HG03280 (cell line): ENCODE data around the gene ZCWPW2.

Experiments used
- ATAC-seq: cut with Tn5 transposase; IDR thresholded peaks from one replicate; pipeline ENCODE4 v1.9.1; 2021; ENCODE audit warnings: mild to moderate bottlenecking, moderate library complexity; ENCODE audit not compliant: unreplicated experiment

The ZCWPW2 gene

DNA sequence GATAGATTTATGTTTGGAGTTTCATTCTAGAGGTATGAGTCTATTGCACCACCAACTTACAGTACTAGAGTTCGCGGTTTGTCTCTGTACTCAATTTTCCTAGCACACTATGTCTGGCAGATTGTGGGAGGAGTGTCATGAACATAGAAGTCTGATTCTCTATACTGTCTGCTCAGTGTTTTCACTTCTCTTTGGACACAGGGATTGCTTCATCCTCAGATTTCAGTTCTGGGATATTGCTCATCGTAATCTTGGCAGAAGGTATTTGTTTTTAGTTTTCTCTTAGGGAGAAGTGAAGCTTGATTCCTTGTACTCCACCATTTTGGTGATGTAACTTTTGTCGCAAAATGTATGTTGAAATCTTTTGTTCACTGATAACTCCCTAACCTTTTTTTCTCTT is 27.9 kb downstream of the ZCWPW2 start:
- ATAC-seq: no peak

DNA sequence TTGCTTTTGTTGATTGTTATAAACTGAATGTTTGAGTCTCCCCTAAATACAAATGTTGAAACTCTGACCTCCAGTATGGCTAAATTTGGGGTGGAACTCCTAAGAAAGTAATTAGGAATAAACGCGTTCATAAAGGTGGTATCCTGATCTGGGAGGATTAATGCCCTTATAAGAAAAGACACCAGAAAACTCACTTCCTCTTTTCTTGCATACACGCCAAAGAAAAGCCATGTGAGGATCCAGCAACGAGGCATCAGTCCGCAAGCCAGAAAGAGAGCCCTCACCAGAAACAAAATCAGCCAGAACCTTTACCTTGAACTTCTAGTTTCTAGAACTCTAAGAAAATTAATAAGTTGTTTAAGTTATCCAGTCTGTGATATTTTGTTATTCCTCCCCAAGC is 37.5 kb downstream of the ZCWPW2 start:
- no peak for ATAC-seq

DNA sequence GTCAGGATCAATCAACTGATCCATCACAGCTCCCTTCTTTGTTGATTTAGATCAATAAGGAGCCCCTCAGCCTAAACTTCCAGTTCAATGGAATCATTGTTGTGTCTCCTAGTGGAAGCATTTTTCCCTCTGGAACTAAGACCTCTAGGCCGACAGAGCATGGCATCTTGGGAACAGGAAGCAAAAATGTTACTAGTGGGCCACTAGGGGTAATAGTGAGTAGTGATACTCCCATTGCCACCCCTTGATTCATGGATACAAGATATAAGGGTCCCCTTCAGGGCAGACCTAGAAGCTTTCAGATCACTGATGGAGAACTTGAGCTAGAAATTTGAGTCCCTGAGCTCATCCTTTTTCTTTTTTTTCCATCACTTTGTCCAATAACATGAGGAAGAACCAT is 40.5 kb downstream of the ZCWPW2 start:
- no peak for ATAC-seq

DNA sequence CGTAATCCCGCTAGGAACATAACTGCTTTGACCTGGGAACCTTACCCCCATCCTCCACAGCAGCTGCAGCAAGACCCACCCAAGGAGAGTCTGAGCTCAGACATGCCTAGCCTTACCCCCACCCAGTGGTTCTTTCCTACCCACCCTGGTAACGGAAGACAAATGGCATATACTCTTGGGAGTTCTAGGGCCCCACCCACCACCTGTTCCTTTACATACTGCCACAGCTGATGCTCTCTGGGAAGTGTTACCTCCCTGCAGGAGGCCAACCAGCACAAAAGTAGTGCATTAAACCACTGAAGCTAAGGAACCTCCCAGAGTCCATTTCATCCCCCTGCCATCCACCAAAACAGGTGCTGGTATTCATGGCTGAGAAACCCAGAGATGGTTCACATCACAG is 50.7 kb downstream of the ZCWPW2 start:
- ATAC-seq: no peak

DNA sequence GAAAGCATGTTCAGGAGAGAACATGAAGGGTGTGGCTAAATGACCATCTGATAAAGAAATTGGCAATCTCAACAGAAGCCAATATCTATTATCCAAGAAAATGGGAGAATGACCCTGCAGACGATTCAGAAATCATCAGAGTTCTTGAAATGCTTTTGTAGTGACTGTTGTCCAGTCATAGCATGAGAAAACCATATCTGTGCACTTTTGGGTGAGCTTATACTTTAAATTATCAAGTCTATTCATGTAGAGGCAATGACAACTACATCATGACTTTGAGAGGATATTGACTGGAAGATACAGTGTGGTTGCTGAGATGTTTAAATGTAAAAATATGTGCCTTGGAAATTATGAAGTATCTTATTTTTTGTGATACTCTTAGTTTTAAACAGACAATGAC is 57.7 kb downstream of the ZCWPW2 start:
- no peak for ATAC-seq

DNA sequence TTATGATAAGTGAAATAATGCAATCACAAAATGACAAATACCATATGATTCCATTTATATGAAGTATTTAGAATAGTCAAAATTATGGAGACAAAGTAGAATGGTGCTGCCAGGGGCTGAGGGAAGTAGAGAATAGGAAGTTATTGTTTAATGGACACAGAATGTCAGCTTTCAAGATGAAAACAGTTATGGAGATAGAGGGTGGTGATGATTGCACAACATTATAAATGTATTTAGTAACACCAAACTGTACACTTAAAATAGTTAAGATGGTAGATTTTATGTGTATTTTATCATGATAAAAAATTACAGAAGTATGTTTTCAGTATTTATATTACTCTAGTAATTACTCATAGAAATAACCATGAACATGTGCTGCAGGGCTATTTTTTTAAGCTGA is 100.9 kb downstream of the ZCWPW2 start:
- no peak for ATAC-seq

DNA sequence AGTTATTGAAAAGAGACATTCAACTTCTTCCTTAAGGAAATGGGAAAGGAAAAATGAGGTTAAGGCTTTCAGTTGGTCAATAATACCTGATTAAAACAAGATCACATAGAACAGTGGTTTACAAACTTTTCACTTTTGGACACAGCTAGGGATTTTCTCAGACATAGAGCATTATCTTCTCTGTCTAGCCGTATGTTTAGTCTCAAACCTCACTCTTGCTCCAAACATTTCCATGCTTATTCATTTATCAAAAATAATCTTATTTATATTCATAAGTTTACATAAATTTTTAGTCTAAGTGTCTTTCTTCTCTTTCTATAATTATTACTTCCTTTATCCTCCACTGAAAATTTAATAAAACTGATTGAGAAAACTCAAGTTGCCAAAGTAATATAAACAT is 114.3 kb downstream of the ZCWPW2 start:
- no peak for ATAC-seq

DNA sequence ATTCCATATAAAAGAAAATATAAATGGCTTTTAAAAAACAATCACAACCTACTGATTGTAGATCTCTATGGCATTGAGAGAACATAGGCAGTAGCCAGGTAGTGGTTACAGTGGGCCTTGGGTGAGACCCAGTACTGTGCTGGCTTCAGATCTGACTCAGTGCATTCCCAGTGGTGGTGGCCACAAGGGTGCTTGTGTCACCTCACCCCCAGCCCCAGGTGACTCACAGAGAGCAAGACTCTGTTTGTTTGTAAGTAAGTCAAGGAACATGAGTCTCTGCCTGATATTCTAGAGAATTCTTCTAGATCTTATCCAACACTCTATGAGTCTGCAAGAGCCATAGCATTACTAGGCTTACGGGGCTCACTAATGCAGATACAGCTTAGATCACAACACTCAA is 118.9 kb downstream of the ZCWPW2 start:
- no peak for ATAC-seq

DNA sequence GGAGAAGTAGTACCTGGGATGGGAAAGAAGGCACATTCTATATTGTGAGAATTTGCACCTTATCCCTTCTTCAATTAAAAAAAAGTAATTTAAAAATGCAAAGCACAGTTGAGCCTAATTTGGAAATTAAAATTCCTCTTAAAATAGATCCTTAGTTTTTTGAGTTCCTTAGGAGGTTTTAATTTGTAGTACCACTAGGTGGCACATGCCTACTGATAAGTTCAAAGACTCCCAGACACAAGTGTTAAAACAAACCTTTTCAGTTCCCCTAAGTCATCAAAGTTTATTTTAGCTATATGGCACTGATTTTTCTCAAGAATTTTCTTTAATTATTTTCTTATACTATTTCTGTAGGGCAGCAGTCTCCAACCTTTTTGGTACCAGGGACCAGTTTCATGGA is 127.7 kb downstream of the ZCWPW2 start:
- no peak for ATAC-seq

DNA sequence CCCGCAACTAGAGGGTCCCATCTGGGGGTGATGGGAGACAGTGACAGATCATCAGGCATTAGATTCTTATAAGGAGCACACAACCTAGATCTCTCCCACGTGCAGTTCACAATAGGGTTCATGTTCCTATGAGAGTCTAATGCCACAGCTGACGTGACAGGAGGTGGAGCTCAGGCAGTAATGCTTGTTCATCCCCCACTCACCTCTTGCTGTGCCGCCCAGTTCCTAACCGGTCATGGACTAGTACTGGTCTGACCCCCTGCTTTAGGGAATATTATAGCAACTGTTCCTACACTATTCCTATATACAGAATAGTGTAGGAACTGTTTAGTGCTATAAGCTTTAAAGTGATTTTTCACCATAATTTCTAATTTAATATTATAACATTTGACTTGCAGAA is 128.2 kb downstream of the ZCWPW2 start:
- no peak for ATAC-seq

DNA sequence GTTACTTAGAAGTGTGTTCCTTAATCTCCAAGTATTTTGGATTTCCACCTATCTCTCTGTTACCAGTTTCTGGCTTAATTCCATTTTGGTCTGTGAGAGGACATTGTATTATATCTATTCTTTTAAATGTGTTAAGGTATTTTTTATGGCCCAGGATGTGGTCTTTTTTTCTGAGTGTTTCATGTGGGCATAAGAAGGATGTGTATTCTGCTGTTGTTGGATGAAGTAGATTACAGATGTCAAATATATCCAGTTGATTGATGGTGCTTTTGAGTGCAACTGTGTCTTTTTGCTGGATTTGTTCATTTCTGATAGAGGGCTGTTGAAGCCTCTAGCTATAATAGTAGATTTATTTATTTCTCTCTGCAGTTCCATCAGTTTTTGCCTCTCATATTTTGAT is 136.6 kb downstream of the ZCWPW2 start:
- ATAC-seq: no peak

DNA sequence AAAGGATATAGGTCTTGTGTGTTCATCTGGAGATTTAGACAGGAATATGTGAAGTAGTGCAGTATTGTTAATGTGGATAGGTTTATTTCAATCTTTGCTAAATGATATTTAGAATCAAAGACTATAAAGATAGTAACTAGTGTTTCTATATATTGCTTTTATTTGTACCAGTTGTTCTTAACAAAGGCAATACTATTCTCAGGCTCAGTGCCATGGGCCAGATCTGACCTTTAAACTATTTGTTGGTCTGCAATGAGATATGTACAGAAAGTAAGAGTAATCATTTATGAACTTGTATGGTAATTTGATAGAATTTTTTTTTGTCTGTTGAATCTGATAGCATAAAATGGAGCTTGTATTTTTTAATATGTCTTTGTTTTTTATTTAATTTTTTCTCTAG is 146.8 kb downstream of the ZCWPW2 start:
- no peak for ATAC-seq

DNA sequence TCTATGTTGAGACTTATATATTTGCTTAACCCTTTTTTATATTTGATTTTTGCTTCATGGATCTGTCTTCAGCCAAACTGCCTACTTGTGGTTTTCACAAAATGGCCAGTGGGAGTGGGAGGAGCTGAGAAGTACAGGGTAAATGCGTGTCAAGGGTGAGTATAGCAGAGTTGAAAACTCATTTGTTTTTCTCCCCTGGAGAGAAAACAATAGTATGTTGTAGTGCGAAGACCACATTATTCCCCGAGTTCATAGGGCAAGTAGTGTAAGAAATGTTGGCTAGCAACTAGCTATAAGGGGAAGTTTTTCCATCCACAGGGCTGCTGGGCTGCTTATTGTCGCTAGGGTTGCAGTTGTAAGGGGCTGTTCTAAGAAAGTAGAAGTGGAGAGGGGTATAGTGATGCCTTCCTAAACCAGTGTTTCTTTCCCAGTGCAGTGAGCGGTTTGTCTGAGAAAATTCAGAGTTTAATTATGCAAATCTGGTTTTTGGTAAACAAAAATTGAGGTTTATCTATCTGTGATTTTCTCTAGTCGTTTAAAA is 153.9 kb downstream of the ZCWPW2 start:
- ATAC-seq: no peak

DNA sequence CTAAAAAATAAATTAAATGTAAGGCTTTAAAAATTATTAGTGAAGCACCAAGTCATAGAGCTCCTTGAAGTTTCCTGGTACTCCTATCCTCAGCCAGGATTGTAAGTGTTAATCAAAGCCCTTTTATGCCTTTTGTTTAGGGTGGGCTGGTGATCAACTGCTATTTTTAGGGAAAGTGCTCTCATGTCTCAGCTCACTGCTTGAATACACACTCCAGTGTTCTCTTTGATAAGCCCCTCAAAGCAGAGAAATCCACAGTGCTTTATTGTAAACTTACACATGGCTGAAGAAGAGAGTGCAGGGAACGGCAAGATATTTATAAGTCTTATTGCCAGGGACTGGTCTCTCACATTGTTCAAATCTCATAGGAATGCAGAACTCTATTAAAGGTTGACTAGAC is 156.5 kb downstream of the ZCWPW2 start:
- no peak for ATAC-seq

DNA sequence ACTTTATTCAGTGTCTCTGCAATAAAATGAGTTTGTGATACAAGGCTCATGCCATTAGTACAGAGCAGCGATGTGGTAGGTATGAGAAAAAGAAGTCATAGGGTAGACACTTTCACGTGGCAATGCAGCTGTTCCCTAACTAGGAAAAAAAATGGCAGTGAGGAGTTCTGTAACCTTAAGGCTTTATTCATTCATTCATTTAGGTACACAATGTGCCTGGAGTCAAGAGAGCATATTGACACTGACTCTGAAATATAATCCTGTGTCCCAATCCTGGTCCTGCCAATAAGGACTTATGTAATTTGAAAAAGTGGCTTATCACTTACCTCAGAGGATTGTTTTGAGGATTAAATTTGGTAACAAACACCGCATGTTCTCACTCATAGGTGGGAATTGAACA is 173.1 kb downstream of the ZCWPW2 start:
- ATAC-seq: no peak

DNA sequence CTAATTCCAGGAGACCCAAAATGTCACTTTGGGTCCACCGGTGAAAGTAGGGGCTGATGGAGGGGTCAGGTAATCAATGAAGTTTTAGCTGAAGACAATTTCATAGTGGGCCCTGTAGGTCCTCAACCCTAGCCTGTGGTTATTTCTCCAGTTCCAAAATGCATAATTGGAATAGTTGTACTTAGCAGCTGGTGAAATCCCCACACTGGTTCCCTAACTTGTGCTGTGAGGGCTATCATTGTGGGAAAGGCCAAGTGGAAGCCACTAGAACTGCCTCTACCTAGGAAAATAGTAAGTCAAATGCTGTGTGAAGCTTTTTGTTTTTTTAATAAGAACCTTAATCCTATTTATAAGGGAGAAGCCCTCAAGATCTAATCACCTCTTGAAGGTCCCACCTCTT is 193.8 kb downstream of the ZCWPW2 start:
- ATAC-seq: no peak

DNA sequence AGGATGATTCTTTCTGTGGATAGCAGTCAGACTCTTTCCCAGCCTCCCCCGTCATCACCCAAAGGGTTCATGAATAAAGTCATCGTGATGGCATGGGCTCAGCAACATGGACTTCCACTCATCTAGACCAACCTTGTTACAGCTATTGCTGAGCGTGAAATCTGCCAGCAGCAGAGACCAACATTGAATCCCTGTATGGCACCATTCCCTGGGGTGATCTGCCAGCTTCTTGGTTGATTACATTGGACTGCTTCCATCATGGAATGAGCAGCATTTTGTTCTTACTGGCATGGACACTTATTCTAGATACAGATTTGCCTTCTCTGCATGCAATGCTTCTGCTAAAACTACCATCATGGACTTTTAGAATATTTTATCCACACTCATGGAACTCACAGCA is 195.7 kb downstream of the ZCWPW2 start:
- ATAC-seq: no peak

DNA sequence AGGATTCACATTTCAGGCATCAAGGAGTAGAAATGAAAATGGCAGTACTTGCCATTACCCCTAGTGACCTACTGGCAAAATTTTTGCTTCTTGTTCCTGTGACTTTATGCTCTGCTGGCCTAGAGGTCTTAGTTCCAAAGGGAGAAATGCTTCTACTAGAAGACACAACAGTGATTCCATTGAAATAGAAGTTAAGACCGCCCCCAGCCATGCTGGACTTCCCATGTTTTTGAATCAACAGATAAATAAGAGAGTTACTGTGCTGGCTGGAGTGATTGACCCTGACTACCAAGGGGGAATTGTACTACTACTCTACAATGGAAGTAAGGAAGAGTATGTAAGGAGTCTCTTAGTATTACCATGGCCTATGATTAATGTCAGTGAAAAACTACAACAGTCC is 196.3 kb downstream of the ZCWPW2 start:
- no peak for ATAC-seq

DNA sequence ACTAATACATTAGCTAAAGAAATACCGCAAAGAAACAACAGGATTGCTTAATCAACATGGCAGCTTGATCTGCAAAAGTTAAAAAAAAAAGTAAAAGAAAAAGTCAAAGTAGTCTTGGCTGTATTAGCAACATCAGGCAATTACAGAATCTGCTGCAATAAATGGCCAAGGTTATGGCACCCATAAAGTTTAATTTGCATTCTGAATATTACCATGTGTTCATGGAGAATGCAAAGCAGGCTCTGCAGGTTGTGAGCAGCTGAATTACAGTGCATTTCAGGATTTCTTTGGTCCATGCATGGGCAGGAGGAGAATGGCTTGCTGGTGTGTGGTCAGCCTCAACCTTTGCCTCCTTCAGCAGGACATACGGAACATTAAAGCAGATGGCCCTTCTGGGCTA is 199.2 kb downstream of the ZCWPW2 start:
- ATAC-seq: no peak

DNA sequence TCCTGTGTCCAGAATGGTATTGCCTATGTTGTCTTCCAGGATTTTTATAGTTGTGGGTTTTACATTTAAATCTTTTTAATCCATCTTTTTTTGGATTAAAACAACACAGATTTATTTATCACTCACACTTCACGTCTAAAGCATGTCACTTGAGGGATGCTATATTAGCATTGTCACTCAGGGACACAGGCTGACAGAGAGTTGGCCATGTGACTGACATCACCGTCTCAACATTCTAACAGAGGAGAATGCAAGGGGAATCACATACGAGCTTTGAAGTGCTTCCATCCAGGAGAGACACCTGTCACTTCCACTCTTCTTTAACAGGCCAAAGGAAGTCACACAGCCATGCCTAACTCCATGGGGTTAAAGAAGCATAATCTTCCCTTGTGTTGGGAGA is 204.7 kb downstream of the ZCWPW2 start:
- ATAC-seq: no peak

DNA sequence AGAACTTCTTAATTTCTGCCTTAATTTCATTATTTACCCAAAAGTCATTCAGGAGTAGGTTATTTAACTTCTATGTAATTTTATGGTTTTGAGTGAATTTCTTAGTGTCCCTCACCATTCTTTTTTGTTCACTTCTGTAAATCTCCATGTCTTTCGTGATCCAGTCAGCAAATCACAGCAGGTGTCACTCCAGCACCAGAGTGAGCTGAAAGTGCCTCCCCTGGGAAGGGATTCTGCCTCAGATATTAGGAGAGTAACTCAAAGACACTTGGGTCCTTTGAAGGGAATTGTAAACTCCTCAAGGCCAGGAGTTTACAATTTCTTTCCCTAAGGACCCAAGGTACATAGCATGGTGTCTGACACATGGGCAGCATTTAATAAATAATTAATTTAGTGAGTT is 207.7 kb downstream of the ZCWPW2 start:
- no peak for ATAC-seq

DNA sequence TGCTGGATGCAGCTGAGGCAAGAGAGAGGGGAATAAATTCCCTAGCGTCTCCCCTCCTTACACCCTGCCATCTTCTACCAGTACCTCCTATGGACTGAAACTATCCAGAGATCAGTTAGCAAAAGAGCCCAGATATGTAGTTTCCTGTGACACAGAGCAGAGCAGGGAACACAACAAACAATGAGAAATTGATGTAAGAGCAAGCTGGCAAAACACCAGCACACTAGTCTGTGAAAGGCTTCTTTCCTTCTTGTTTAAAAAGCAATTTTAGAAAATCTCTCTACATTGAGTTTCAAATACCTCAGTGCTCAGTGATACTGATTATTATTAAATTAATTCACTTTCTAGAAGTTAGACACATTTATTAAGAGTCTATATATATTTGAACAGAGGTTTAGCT is 215.7 kb downstream of the ZCWPW2 start:
- no peak for ATAC-seq

DNA sequence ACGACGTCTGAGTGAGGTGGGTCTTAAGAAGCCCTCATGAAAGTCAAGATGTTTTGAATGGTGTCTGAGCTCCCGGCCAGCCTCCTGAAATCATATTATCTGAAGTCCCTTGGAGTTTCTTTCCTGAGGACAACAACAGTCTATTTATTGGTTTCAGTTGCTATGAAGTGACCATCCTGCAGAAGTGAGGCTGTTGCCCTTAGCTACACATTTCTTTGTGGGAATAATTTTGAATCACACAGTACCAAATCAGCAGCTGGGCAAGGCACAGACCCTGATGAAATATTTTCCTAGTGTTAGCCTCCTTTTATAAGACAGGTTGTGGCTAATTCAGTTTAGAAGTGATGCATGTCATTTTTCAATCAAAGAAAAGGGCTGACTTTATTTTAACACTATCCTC is 220.8 kb downstream of the ZCWPW2 start:
- ATAC-seq: no peak

DNA sequence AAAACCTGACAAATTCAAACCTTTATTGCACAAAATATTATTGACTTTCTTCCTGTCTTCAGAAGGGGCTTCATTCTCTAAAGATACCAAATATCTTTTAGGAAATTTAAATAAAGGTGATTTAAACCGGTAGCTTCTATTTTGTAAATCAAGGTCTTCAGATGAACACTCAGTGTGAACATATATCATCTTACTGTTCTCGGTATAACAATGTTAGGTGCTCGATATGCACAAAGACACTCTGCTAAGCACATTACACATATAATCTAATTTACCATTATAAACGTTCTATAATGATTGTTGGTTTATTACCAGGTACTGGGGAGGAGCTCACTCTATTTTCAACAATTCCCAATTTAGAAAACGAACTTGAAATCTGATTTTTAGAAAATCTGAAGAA is 225.5 kb downstream of the ZCWPW2 start:
- ATAC-seq: no peak
